ENCODE data around the gene KLHL1.
"Not testable (repeated sequence)": the region's sequence is repeated elsewhere in the genome, so short reads cannot be mapped to it uniquely, and the experiment has no call there.

Gene KLHL1, protein sequence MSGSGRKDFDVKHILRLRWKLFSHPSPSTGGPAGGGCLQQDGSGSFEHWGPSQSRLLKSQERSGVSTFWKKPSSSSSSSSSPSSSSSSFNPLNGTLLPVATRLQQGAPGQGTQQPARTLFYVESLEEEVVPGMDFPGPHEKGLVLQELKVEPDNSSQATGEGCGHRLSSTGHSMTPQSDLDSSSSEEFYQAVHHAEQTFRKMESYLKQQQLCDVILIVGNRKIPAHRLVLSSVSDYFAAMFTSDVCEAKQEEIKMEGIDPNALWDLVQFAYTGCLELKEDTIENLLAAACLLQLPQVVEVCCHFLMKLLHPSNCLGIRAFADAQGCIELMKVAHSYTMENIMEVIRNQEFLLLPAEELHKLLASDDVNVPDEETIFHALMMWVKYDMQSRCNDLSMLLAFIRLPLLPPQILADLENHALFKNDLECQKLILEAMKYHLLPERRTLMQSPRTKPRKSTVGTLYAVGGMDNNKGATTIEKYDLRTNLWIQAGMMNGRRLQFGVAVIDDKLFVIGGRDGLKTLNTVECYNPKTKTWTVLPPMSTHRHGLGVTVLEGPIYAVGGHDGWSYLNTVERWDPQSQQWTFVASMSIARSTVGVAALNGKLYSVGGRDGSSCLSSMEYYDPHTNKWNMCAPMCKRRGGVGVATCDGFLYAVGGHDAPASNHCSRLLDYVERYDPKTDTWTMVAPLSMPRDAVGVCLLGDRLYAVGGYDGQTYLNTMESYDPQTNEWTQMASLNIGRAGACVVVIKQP

DNA sequence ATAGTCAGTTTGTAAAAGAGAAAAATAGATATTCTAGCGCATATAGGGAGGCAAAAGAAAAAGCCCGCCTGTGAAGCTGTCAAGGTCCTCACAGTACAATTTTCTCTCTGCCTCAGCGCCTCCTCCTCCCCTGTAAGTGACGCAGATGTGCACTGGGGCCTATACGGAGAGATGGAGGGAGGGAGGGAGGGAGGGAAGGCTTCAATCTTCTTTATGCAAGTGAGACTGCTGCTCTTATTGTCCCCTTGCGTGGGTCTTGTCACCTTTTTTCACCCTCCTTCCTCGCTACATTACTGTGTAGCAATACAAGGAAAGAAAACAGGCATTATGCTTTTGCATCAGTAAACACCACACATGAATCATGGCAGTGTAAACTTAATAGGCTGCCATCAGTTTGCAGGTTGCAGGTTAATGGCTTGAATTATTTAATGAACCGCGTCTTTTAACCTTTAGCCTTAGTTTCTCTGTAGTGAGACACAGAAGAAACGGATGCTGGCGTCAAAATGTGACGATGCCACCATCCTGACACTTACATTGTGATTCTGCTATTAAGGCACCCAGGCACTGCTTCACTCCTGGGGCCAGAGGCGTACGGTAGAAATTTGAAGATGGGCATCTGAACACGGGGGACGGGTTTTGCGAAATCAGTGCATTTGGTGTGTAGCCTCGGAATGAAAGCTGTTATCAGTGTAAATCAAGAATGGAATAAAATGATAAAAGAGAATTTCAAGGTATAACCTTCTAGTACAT lies at the start of gene KLHL1:
Gene KLHL1 (minus strand): TSS at position 97 of the 750 bp plus-strand sequence. CDS start 753 bp downstream, outside the sequence.
- TF ChIP-seq, protein P1, sequence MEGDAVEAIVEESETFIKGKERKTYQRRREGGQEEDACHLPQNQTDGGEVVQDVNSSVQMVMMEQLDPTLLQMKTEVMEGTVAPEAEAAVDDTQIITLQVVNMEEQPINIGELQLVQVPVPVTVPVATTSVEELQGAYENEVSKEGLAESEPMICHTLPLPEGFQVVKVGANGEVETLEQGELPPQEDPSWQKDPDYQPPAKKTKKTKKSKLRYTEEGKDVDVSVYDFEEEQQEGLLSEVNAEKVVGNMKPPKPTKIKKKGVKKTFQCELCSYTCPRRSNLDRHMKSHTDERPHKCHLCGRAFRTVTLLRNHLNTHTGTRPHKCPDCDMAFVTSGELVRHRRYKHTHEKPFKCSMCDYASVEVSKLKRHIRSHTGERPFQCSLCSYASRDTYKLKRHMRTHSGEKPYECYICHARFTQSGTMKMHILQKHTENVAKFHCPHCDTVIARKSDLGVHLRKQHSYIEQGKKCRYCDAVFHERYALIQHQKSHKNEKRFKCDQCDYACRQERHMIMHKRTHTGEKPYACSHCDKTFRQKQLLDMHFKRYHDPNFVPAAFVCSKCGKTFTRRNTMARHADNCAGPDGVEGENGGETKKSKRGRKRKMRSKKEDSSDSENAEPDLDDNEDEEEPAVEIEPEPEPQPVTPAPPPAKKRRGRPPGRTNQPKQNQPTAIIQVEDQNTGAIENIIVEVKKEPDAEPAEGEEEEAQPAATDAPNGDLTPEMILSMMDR (IDR thresholded peaks at IDR 0.05; ENCODE audit: insufficient read depth, low read length, missing control alignments) = no peak
- no peak for DNase-seq (ENCODE audit: low read depth, low spot score)
- CTCF ChIA-PET = no interaction called here
- POLR2A ChIA-PET = no interaction called here
- H3K4me3 ChIP-seq (ENCODE audit: low read depth, low read length) = no peak within 1 kb of the TSS

DNA sequence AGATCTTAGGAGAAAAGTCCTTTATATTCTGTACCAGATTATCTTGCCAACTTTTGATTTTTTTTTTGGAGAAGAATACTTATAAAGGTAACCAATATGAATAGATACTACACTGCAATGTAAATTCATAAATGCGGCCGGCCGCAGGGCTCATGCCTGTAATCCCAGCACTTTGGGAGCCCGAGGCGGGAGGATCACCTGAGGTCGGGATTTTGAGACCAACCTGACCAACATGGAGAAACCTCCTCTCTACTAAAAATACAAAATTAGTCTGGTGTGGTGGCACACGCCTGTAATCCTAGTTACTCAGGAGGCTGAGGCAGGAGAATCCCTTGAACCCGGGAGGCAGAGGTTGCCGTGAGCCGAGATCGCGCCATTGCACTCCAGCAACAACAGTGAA lies 34.4 kb upstream of the KLHL1 start:
- POLR2A ChIA-PET; DNase-seq (ENCODE audit: low read depth, low spot score); H3K4me3 ChIP-seq (ENCODE audit: low read depth, low read length); CTCF ChIA-PET: not testable (repeated sequence)

DNA sequence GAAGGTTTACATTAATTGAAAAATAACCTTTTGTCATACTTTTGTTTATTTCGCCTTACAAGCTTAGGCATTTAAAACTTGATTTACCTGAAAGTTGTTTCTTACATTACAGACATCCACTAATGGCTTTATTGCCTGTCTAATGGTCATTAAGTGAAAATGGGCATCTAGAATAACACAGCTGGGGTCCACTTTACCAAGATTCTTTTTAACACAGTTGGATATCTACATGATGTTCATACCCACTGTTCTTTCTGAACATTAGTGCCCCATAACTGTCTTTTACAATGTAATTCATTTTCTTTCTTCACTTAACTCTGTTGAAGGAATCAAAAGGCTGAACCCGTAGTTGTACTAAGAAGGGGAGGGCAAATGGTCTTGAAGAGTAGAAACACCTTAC lies 19.8 kb upstream of the KLHL1 start:
- POLR2A ChIA-PET = no interaction called here
- TF ChIP-seq, protein P1 (IDR thresholded peaks at IDR 0.05; ENCODE audit: insufficient read depth, low read length, missing control alignments) = no peak
- CTCF ChIA-PET = no interaction called here
- no peak overlapping the region for H3K4me3 ChIP-seq (ENCODE audit: low read depth, low read length)
- no peak for DNase-seq (ENCODE audit: low read depth, low spot score)

DNA sequence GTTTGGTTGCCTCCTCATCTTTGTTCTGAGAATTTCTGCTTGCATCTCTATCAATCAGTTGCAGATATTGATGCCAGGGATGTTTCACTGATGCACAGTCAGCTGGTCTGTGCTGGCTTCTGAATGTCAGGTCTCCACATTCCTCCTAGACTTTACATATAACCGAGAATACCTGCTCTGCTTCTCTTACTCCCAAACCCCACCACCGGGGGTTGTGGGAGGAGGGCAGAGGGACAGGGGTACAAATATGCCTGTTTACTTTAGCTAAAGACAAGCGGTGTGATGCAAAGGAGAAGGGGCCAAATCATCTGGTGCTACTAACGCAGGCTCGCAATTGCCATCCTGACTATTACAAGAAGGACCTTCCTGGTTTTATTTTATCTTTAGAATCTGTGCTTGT lies 17.4 kb upstream of the KLHL1 start:
- TF ChIP-seq, protein P1 (IDR thresholded peaks at IDR 0.05; ENCODE audit: insufficient read depth, low read length, missing control alignments) = no peak
- no peak overlapping the region for H3K4me3 ChIP-seq (ENCODE audit: low read depth, low read length)
- CTCF ChIA-PET = no interaction called here
- no peak for DNase-seq (ENCODE audit: low read depth, low spot score)
- POLR2A ChIA-PET = no interaction called here

DNA sequence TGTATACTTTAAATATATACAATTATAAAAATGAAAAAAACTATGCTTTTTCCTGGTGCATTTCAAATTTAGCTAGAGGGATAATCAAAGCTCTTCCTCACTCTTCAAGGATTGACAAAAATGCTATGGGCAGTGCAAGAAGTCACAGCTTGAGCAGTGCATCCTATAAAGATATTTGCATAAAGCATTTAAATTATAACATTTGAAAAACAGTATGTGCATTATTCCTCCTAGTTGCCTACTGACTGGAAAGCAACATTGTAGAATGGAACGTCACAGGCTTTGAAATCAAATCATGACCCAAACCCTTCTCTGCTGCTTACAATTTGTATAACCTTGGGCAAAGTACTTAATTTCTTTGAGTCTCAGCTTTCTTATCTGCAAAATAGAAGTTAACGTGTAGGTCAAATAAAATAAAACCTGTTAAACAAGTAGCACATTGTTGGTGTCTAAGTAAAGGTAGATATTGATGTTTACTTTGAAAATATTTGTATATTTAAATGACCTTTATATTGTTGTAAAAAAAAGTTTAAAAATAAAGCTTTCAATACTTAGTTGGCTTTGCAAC lies 9.2 kb upstream of the KLHL1 start:
- no peak for DNase-seq (ENCODE audit: low read depth, low spot score)

More for the DNA sequence above, 9.2 kb upstream of the KLHL1 start:
- TF ChIP-seq, protein P1 (IDR thresholded peaks at IDR 0.05; ENCODE audit: insufficient read depth, low read length, missing control alignments) = no peak
- CTCF ChIA-PET = no interaction called here
- POLR2A ChIA-PET = no interaction called here
- H3K4me3 ChIP-seq (ENCODE audit: low read depth, low read length) = no peak overlapping the region

Data from AG04449 (cell line).